Measurements from ENCODE around the gene STAG1. TPM values are rescaled to one million over a fixed set of nuclear protein-coding genes. Genes with fewer than 3 reads are reported as not detected.

STAG1 gene
- total and polyA plus RNA-seq, 9 of the 15 experiments (the other 6 are each of a cell fraction or from before 2014, with no cell fraction given) = 2.7 to 17.7 (median 8.8) TPM

- TF ChIP-seq, protein P1, sequence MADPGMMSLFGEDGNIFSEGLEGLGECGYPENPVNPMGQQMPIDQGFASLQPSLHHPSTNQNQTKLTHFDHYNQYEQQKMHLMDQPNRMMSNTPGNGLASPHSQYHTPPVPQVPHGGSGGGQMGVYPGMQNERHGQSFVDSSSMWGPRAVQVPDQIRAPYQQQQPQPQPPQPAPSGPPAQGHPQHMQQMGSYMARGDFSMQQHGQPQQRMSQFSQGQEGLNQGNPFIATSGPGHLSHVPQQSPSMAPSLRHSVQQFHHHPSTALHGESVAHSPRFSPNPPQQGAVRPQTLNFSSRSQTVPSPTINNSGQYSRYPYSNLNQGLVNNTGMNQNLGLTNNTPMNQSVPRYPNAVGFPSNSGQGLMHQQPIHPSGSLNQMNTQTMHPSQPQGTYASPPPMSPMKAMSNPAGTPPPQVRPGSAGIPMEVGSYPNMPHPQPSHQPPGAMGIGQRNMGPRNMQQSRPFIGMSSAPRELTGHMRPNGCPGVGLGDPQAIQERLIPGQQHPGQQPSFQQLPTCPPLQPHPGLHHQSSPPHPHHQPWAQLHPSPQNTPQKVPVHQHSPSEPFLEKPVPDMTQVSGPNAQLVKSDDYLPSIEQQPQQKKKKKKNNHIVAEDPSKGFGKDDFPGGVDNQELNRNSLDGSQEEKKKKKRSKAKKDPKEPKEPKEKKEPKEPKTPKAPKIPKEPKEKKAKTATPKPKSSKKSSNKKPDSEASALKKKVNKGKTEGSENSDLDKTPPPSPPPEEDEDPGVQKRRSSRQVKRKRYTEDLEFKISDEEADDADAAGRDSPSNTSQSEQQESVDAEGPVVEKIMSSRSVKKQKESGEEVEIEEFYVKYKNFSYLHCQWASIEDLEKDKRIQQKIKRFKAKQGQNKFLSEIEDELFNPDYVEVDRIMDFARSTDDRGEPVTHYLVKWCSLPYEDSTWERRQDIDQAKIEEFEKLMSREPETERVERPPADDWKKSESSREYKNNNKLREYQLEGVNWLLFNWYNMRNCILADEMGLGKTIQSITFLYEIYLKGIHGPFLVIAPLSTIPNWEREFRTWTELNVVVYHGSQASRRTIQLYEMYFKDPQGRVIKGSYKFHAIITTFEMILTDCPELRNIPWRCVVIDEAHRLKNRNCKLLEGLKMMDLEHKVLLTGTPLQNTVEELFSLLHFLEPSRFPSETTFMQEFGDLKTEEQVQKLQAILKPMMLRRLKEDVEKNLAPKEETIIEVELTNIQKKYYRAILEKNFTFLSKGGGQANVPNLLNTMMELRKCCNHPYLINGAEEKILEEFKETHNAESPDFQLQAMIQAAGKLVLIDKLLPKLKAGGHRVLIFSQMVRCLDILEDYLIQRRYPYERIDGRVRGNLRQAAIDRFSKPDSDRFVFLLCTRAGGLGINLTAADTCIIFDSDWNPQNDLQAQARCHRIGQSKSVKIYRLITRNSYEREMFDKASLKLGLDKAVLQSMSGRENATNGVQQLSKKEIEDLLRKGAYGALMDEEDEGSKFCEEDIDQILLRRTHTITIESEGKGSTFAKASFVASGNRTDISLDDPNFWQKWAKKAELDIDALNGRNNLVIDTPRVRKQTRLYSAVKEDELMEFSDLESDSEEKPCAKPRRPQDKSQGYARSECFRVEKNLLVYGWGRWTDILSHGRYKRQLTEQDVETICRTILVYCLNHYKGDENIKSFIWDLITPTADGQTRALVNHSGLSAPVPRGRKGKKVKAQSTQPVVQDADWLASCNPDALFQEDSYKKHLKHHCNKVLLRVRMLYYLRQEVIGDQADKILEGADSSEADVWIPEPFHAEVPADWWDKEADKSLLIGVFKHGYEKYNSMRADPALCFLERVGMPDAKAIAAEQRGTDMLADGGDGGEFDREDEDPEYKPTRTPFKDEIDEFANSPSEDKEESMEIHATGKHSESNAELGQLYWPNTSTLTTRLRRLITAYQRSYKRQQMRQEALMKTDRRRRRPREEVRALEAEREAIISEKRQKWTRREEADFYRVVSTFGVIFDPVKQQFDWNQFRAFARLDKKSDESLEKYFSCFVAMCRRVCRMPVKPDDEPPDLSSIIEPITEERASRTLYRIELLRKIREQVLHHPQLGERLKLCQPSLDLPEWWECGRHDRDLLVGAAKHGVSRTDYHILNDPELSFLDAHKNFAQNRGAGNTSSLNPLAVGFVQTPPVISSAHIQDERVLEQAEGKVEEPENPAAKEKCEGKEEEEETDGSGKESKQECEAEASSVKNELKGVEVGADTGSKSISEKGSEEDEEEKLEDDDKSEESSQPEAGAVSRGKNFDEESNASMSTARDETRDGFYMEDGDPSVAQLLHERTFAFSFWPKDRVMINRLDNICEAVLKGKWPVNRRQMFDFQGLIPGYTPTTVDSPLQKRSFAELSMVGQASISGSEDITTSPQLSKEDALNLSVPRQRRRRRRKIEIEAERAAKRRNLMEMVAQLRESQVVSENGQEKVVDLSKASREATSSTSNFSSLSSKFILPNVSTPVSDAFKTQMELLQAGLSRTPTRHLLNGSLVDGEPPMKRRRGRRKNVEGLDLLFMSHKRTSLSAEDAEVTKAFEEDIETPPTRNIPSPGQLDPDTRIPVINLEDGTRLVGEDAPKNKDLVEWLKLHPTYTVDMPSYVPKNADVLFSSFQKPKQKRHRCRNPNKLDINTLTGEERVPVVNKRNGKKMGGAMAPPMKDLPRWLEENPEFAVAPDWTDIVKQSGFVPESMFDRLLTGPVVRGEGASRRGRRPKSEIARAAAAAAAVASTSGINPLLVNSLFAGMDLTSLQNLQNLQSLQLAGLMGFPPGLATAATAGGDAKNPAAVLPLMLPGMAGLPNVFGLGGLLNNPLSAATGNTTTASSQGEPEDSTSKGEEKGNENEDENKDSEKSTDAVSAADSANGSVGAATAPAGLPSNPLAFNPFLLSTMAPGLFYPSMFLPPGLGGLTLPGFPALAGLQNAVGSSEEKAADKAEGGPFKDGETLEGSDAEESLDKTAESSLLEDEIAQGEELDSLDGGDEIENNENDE (IDR thresholded peaks at IDR 0.05; ENCODE audit: low read depth, low read length) = no peak
- no peak for TF ChIP-seq MYNN (IDR thresholded peaks at IDR 0.05)
- no peak for TF ChIP-seq MYNN (CRISPR knock-in tag; IDR thresholded peaks at IDR 0.05)
- no peak for TF ChIP-seq HSF4 (CRISPR knock-in tag; IDR thresholded peaks at IDR 0.05; ENCODE audit: borderline replicate concordance)
- TF ChIP-seq POLR3G (IDR thresholded peaks at IDR 0.05; ENCODE audit: extremely low read depth, insufficient read length, insufficient replicate concordance) = no peak
- no peak for TF ChIP-seq ZNF146 (CRISPR knock-in tag; IDR thresholded peaks at IDR 0.05; ENCODE audit: unreplicated experiment)
- no peak for TF ChIP-seq CC2D1A (IDR thresholded peaks at IDR 0.05)
- TF ChIP-seq CCAR2 (IDR thresholded peaks at IDR 0.05; ENCODE audit: low read depth, low read length) = no peak
- no peak for TF ChIP-seq PPARD (CRISPR knock-in tag; IDR thresholded peaks at IDR 0.05)
- no peak for TF ChIP-seq MBD2 (IDR thresholded peaks at IDR 0.05; ENCODE audit: borderline replicate concordance, low read depth)
- no peak for TF ChIP-seq PHTF2 (CRISPR knock-in tag; IDR thresholded peaks at IDR 0.05)
Measured at GRCh38 chr3:136789976-136790375, 37.8 kb upstream of the STAG1 start (continued).

All from K562 (cell line).